PC-9 (cell line): ENCODE data around the gene MYOC.

Experiments used
- CTCF ChIP-seq: fragments of 200-600 bp; sonication (generic); conservative IDR thresholded peaks from 2 replicates; pipeline ENCODE4 v1.6.1; 2017; ENCODE audit warnings: mixed run types, antibody characterized with exemption, mild to moderate bottlenecking, moderate library complexity
- EZH2 ChIP-seq: fragments of 200-600 bp; sonication (generic); IDR thresholded peaks from 2 replicates; pipeline ENCODE4 v1.8.0; 2017; ENCODE audit warnings: antibody characterized with exemption, low read depth

GRCh38 chr1:171674431-171675405 is 22.2 kb upstream of the MYOC start:
- TF ChIP-seq CTCF (no peak), EZH2 (no peak)
